A549 (cell line): ENCODE results near the gene GPBP1. TPM values are rescaled to one million over a fixed set of nuclear protein-coding genes. Genes with fewer than 3 reads are reported as not detected.

Source experiments
- ATAC-seq, 2 experiments: fragments of 200-7000 bp in 1 of 2; fragments of >200 bp in 1 of 2; cut with Nextera tagmentation in 1 of 2; cut with Tn5 transposase in 1 of 2; 3 replicates each; pipeline versions ENCODE4 v1.8.0 to v1.9.1; 2018 to 2020; ENCODE audit warnings: mild to moderate bottlenecking in 1 of 2, moderate library complexity in 1 of 2
- CTCF ChIA-PET: fragments of 300-600 bp; sonication (Branson Sonifier 250); formaldehyde crosslinking; extraction: SDS; loops from one replicate; lab custom pipeline; 2021; ENCODE audit warnings: antibody characterized with exemption, inconsistent platforms; lab: Yijun Ruan, JAX
- POLR2A ChIA-PET: fragments of 350-600 bp; formaldehyde crosslinking; extraction: SDS; loops from one replicate; lab custom pipeline; 2021; ENCODE audit warnings: antibody characterized with exemption, inconsistent platforms; lab: Yijun Ruan, JAX
- DNase-seq, 2 experiments: peaks; one replicate each; pipeline versions ENCODE4 v3.0.0 to v3.0.0-alpha.2; 2011 to 2016; ENCODE audit warnings: low read depth in 1 of 2, low spot score in 1 of 2
- FAIRE-seq: peaks from 2 replicates; lab custom pipeline; 2011; peaks lifted over from hg19 to GRCh38; lab: Jason Lieb, UNC
- H3K27ac ChIP-seq, 2 experiments: fragments of >200 bp; sonication (Bioruptor Twin); formaldehyde crosslinking; 3 replicates each; pipeline ENCODE4 v1.5.1; 2016 to 2017
- H3K4me1 ChIP-seq: fragments of >200 bp; sonication (Bioruptor Twin); formaldehyde crosslinking; 3 replicates; pipeline ENCODE4 v1.6.1; 2016
- H3K4me2 ChIP-seq: fragments of >200 bp; sonication (Bioruptor Twin); formaldehyde crosslinking; 3 replicates; pipeline ENCODE4 v1.6.1; 2016
- H3K4me3 ChIP-seq: fragments of >200 bp; sonication (Bioruptor Twin); formaldehyde crosslinking; 3 replicates; pipeline ENCODE4 v1.5.1; 2016
- H3K9me3 ChIP-seq: fragments of >200 bp; sonication (Bioruptor Twin); formaldehyde crosslinking; 3 replicates; pipeline ENCODE4 v1.6.1; 2016
- ATOH8 ChIP-seq: fragments of 250-450 bp; sonication (Bioruptor Pico); IDR thresholded peaks from 2 replicates; pipeline ENCODE4 v1.5.0; 2020; ENCODE audit warnings: low read depth, mild to moderate bottlenecking, moderate library complexity
- BHLHE40 ChIP-seq: IDR thresholded peaks from 2 replicates; pipeline ENCODE4 v1.6.1; 2012; ENCODE audit warnings: low read depth, low read length, inconsistent platforms
- CBX8 ChIP-seq: fragments of 200-600 bp; sonication (generic); IDR thresholded peaks from 2 replicates; pipeline ENCODE4 v1.6.1; 2016
- CEBPB ChIP-seq, 2 experiments: fragments of >200 bp in 1 of 2; sonication (Bioruptor Twin) in 1 of 2; formaldehyde crosslinking in 1 of 2; IDR thresholded peaks; 2 replicates each; pipeline ENCODE4 v1.6.1; 2012 to 2016
- CHD2 ChIP-seq: fragments of 150-350 bp; IDR thresholded peaks from 2 replicates; pipeline ENCODE4 v1.6.1; 2014; ENCODE audit warnings: low read length; ENCODE audit not compliant: partially characterized antibody
- CTCF ChIP-seq: fragments of >200 bp; sonication (Bioruptor Twin); formaldehyde crosslinking; IDR thresholded peaks from 3 replicates; pipeline ENCODE4 v1.5.1; 2016
- E2F6 ChIP-seq: IDR thresholded peaks from 2 replicates; pipeline ENCODE4 v1.6.1; 2012; ENCODE audit warnings: low read depth, borderline replicate concordance
- EHMT2 ChIP-seq: fragments of 200-600 bp; sonication (generic); IDR thresholded peaks from 2 replicates; pipeline ENCODE4 v1.6.1; 2016; ENCODE audit warnings: antibody characterized with exemption, low read depth, mild to moderate bottlenecking, moderate library complexity
- EP300 ChIP-seq, 2 experiments: fragments of >200 bp; sonication (Bioruptor Twin); formaldehyde crosslinking; IDR thresholded peaks; 2 replicates in 1 of 2; 3 replicates in 1 of 2; pipeline ENCODE4 v1.6.1; 2016 to 2017
- ESRRA ChIP-seq: fragments of 150-350 bp; IDR thresholded peaks from 2 replicates; pipeline ENCODE4 v1.6.1; 2014; ENCODE audit warnings: mild to moderate bottlenecking, low read length, borderline replicate concordance
- FOSL2 ChIP-seq, 2 experiments: fragments of 450-650 bp in 1 of 2; fragments of >200 bp in 1 of 2; sonication (Bioruptor Twin) in 1 of 2; formaldehyde crosslinking; IDR thresholded peaks; 2 replicates each; pipeline versions ENCODE4 v1.5.0 to v1.6.1; 2016 to 2020; ENCODE audit warnings: mild to moderate bottlenecking in 1 of 2, moderate library complexity in 1 of 2
- HDAC2 ChIP-seq: fragments of 200-600 bp; sonication (generic); IDR thresholded peaks from 2 replicates; pipeline ENCODE4 v1.6.1; 2016
- HES2 ChIP-seq: fragments of >200 bp; sonication (Bioruptor Twin); formaldehyde crosslinking; IDR thresholded peaks from 2 replicates; pipeline ENCODE4 v1.6.1; 2016
- HOXB13 ChIP-seq: fragments of 250-450 bp; sonication (Bioruptor Pico); IDR thresholded peaks from 2 replicates; pipeline ENCODE4 v1.5.0; 2020; ENCODE audit warnings: low read depth, mild to moderate bottlenecking, moderate library complexity
- HOXB5 ChIP-seq: fragments of 250-450 bp; sonication (Bioruptor Pico); IDR thresholded peaks from 2 replicates; pipeline ENCODE4 v1.5.0; 2020; ENCODE audit warnings: mild to moderate bottlenecking, moderate library complexity
- JUN ChIP-seq, 2 experiments: fragments of >200 bp; sonication (Bioruptor Twin); formaldehyde crosslinking; IDR thresholded peaks; 2 replicates in 1 of 2; 3 replicates in 1 of 2; pipeline ENCODE4 v1.6.1; 2016 to 2017
- KDM1A ChIP-seq: fragments of 200-600 bp; sonication (generic); IDR thresholded peaks from 2 replicates; pipeline ENCODE4 v1.6.1; 2016; ENCODE audit warnings: low read depth, mild to moderate bottlenecking
- KDM5A ChIP-seq: fragments of 200-600 bp; sonication (generic); IDR thresholded peaks from 2 replicates; pipeline ENCODE4 v1.6.1; 2016; ENCODE audit warnings: antibody characterized with exemption, mild to moderate bottlenecking
- MAFK ChIP-seq: fragments of 450-650 bp; IDR thresholded peaks from 2 replicates; pipeline ENCODE4 v1.6.1; 2014; ENCODE audit not compliant: partially characterized antibody
- MAZ ChIP-seq: fragments of 150-350 bp; IDR thresholded peaks from 2 replicates; pipeline ENCODE4 v1.6.1; 2014; ENCODE audit warnings: antibody characterized with exemption, low read depth, low read length, borderline replicate concordance
- MYC ChIP-seq: IDR thresholded peaks from 2 replicates; pipeline ENCODE4 v1.6.1; 2012; ENCODE audit warnings: mild to moderate bottlenecking, inconsistent platforms, low read length, improper control_type of control experiment, borderline replicate concordance
- NR3C1 ChIP-seq: fragments of >200 bp; sonication (Bioruptor Twin); formaldehyde crosslinking; IDR thresholded peaks from 3 replicates; pipeline ENCODE4 v1.6.1; 2017
- PBX3 ChIP-seq: IDR thresholded peaks from 2 replicates; pipeline ENCODE4 v1.6.1; 2012
- POLR2A ChIP-seq: IDR thresholded peaks from 2 replicates; pipeline ENCODE4 v1.6.1; 2012; ENCODE audit warnings: mild to moderate bottlenecking, low read length
- POLR2AphosphoS2 ChIP-seq: conservative IDR thresholded peaks from 2 replicates; pipeline ENCODE4 v1.6.1; 2012; ENCODE audit warnings: low read length, improper control_type of control experiment, inconsistent platforms
- RFX5 ChIP-seq: fragments of 450-650 bp; IDR thresholded peaks from 2 replicates; pipeline ENCODE4 v1.7.1; 2014; ENCODE audit warnings: antibody characterized with exemption, mild to moderate bottlenecking, moderate library complexity
- RNF2 ChIP-seq: fragments of 200-600 bp; sonication (generic); IDR thresholded peaks from 2 replicates; pipeline ENCODE4 v1.6.1; 2016; ENCODE audit warnings: low read depth, mild to moderate bottlenecking, antibody characterized with exemption, moderate library complexity, borderline replicate concordance
- SMC3 ChIP-seq: fragments of >200 bp; sonication (Bioruptor Twin); formaldehyde crosslinking; IDR thresholded peaks from 3 replicates; pipeline ENCODE4 v1.6.1; 2018; ENCODE audit warnings: inconsistent platforms
- TP53 ChIP-seq: fragments of 250-450 bp; sonication (Bioruptor Pico); IDR thresholded peaks from 2 replicates; pipeline ENCODE4 v1.5.0; 2021; ENCODE audit warnings: mild to moderate bottlenecking, moderate library complexity
- ZFP36 ChIP-seq: fragments of 450-650 bp; IDR thresholded peaks from 2 replicates; pipeline ENCODE4 v1.6.1; 2014; ENCODE audit warnings: borderline replicate concordance; ENCODE audit not compliant: partially characterized antibody
- ZSCAN20 ChIP-seq: fragments of 250-450 bp; sonication (Bioruptor Pico); IDR thresholded peaks from 2 replicates; pipeline ENCODE4 v1.8.0; 2022; ENCODE audit warnings: mild to moderate bottlenecking, moderate library complexity
- WGBS: methylation state at CpG from one replicate; pipeline ENCODE4 v1.1.6; 2017; ENCODE audit errors: missing lambda C conversion rate; 5-methylcytosine and 5-hydroxymethylcytosine counted together
- polyA plus RNA-seq, 4 experiments: library from polyadenylated mRNA; depleted of rRNA in 3 of 4; stranded (reverse); fragments of >200 nt; fragmentation: RNase III in 1 of 4; extraction: RNeasy Plus Mini Kit Qiagen cat#74134 plus additional on column Dnase treatment in 1 of 4; gene quantifications; 2 replicates in 3 of 4; 3 replicates in 1 of 4; pipeline ENCODE4 v1.2.3, GENCODE V29; 2011 to 2017

The GPBP1 gene
- polyA plus RNA-seq, 2 of the 4 experiments (the other 2 are of a cell fraction) = 31.0 to 86.0 TPM

GRCh38 chr5:57246426-57246825, 72.6 kb downstream of the GPBP1 start:
- 96% methylated on average over 2 of the region's 2 CpGs for WGBS
- Histone ChIP-seq H3K27ac (no peak overlapping the region), H3K4me2 (no peak overlapping the region), H3K4me3 (no peak overlapping the region), H3K4me1 (peaks cover 7% of the 10 kb centered on the region; the same call in 2 of the 3 replicates)
- CTCF ChIA-PET = no interaction called here
- ATAC-seq = no peak
- FAIRE-seq = no peak
- DNase-seq = no peak
- TF ChIP-seq NR3C1 = no peak
- TF ChIP-seq CHD2 = no peak
- TF ChIP-seq POLR2AphosphoS2 = no peak
- TF ChIP-seq PBX3 = no peak
- no peak for TF ChIP-seq HES2
- no peak for TF ChIP-seq MAFK
- no peak for TF ChIP-seq CEBPB (IDR thresholded peaks at IDR 0.05)
- TF ChIP-seq BHLHE40 = no peak
- no peak for TF ChIP-seq HOXB13
- no peak for TF ChIP-seq ZFP36
- TF ChIP-seq EP300 (IDR thresholded peaks at IDR 0.05) = no peak
- no peak for TF ChIP-seq CBX8
- no peak for TF ChIP-seq E2F6
- TF ChIP-seq ATOH8 (CRISPR knock-in tag) = no peak
- TF ChIP-seq ESRRA = no peak
- TF ChIP-seq MYC = no peak
- TF ChIP-seq SMC3 = no peak
- TF ChIP-seq, all 56 proteins: peak for 0
- POLR2A ChIA-PET = no interaction called here
- no peaks in the 10 kb centered on the region for H3K9me3 ChIP-seq

- CTCF ChIA-PET = no interaction called here
- 80% methylated on average over 2 of the region's 2 CpGs for WGBS
- no peaks in the 10 kb centered on the region for H3K9me3 ChIP-seq
- DNase-seq (no peak), FAIRE-seq (no peak), ATAC-seq (no peak)
- no peak overlapping the region for H3K4me3 ChIP-seq
- no peak overlapping the region for H3K4me2 ChIP-seq
- H3K4me1 ChIP-seq = 0 out of 3 replicates have a peak, but pooled peaks cover 4% of the 10 kb centered on the region
- TF ChIP-seq HOXB5 (CRISPR knock-in tag) (no peak), ZFP36 (no peak), RNF2 (no peak), MAZ (no peak), JUN (IDR thresholded peaks at IDR 0.05) (no peak), CBX8 (no peak), POLR2A (no peak), HDAC2 (no peak), TP53 (CRISPR knock-in tag) (no peak), RFX5 (no peak), KDM1A (no peak), KDM5A (no peak), ZSCAN20 (no peak), CTCF (no peak), MAFK (no peak), EHMT2 (no peak), HOXB13 (no peak), FOSL2 (IDR thresholded peaks at IDR 0.05) (no peak), FOSL2 (CRISPR knock-in tag; IDR thresholded peaks at IDR 0.05) (no peak)
- POLR2A ChIA-PET = interaction anchor here (0.6 kb wide), 1 partner anchor 301 kb away, joined by 3 read pairs; no protein-coding TSS in a partner anchor
- no peak overlapping the region for H3K27ac ChIP-seq
Measured at GRCh38 chr5:57247765-57248164, 73.9 kb downstream of the GPBP1 start.
